Gastroesophageal sphincter (tissue), 4 donors: Measurements from ENCODE around the gene KCTD16. TPM values are rescaled to one million over a fixed set of nuclear protein-coding genes. Genes with fewer than 3 reads are reported as not detected.

Experiments used
- ATAC-seq: fragments of 150-250 bp; one replicate; pipeline ENCODE4 v1.9.1; 2016; ENCODE audit warnings: mild to moderate bottlenecking, moderate library complexity
- H3K27ac ChIP-seq, 4 donors: fragments of 200-600 bp; sonication (generic) in 3 of 4; 1 replicate in 3 of 4; 2 replicates in 1 of 4; pipeline ENCODE4 v1.5.1; 2016 to 2019
- H3K27me3 ChIP-seq: fragments of 200-600 bp; sonication (generic); one replicate; pipeline ENCODE4 v1.5.1; 2019
- H3K36me3 ChIP-seq, 2 donors: fragments of 200-600 bp; sonication (generic); one replicate each; pipeline ENCODE4 v1.5.1; 2019; ENCODE audit warnings: control low read depth in 1 of 2
- H3K4me1 ChIP-seq, 3 donors: fragments of 200-600 bp; sonication (generic); 1 replicate in 2 of 3; 2 replicates in 1 of 3; pipeline ENCODE4 v1.5.1; 2016 to 2019; ENCODE audit warnings: control low read depth in 2 of 3
- H3K4me3 ChIP-seq, 2 donors: fragments of 200-600 bp; sonication (generic); one replicate each; pipeline ENCODE4 v1.5.1; 2019; ENCODE audit warnings: mild to moderate bottlenecking in 1 of 2, moderate library complexity in 1 of 2
- H3K9me3 ChIP-seq, 3 donors: fragments of 200-600 bp; sonication (generic); one replicate each; pipeline ENCODE4 v1.5.1; 2017 to 2019; ENCODE audit warnings: control low read depth in 2 of 3
- EP300 ChIP-seq: sonication (generic); formaldehyde crosslinking; IDR thresholded peaks from one replicate; pipeline ENCODE4 v1.6.1; 2017; ENCODE audit warnings: antibody characterized with exemption, mild to moderate bottlenecking
- POLR2A ChIP-seq, 2 donors: fragments of 450-650 bp; IDR thresholded peaks; one replicate each; pipeline ENCODE4 v1.6.1; 2017; ENCODE audit warnings: antibody characterized with exemption in 2 of 2, mild to moderate bottlenecking in 2 of 2, moderate library complexity in 1 of 2
- POLR2AphosphoS5 ChIP-seq: sonication (generic); formaldehyde crosslinking; IDR thresholded peaks from one replicate; pipeline ENCODE4 v1.6.1; 2017; ENCODE audit warnings: antibody characterized with exemption
- WGBS, 2 donors: methylation state at CpG; one replicate each; pipeline ENCODE4 v1.1.5; 2018; ENCODE audit warnings: low coverage in 1 of 2; 5-methylcytosine and 5-hydroxymethylcytosine counted together
- total RNA-seq, 4 donors: library from RNA; depleted of rRNA; stranded (reverse); fragments of >200 nt; gene quantifications; one replicate each; pipeline ENCODE4 v1.1.0, GENCODE V29; 2016
- TF ChIP-seq, protein P1 (sequence below), 4 experiments: fragments of 200-600 bp in 2 of 4; fragments of 450-650 bp in 2 of 4; sonication (generic) in 1 of 4; IDR thresholded peaks; one replicate each; pipeline ENCODE4 v1.5.1; 2017 to 2019; ENCODE audit warnings: antibody characterized with exemption in 4 of 4, mild to moderate bottlenecking in 2 of 4, moderate library complexity in 2 of 4

KCTD16 gene
- total RNA-seq, 4 donors from 2014 or later: 0.05 to 0.13 (median 0.12) TPM; not detected in 1

DNA sequence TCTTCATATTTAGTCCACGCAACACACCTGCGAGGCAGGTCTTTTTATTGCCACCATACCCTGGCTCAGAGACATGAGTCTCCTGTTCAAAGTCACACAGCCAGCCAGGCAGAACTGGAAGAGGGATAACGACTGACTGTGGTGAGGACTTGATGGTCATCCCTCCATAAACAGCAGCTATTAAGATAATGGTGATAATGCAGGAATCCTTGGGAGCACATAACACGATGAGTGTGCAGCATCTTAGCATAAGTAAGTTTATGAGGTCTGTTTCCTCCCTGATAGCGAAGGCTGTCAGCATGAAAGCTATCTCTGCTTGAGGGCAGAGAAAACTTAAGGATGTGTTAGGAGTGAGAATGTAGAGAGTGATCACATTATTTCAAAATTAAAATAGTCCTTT, 30.9 kb downstream of the KCTD16 start:
- Histone ChIP-seq H3K27ac (no peak overlapping the region), H3K9me3 (no peaks in the 10 kb centered on the region), H3K4me1 (peaks cover 0 to 17% (median 0%) of the 10 kb centered on the region in 3 donors), H3K27me3 (peaks cover 50% of the 10 kb centered on the region), H3K4me3 (no peak overlapping the region), H3K36me3 (no peaks in the 10 kb centered on the region)
- TF ChIP-seq POLR2A (IDR thresholded peaks at IDR 0.05): no peak
- 53 to 59% methylated on average over 5 of the region's 5 CpGs for WGBS, 2 donors
- no peak for ATAC-seq

DNA sequence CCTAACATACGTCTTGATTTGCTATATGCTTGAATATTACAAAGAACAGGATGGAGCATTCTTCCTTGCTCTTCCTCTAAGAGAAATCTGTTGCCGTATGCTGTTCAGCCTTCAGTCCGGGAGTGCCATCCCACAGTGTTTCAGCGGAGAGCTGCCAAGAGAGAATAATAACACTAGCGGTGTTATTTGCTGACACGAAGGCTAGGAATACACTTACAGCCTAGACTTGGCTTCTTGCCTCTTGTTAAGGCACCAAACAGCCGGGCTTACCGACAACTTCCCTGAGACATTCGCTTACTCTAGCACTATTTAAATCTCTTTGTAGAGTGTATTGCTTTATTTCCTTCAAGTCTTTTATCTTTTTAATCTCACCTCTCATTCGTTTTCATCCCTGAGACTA, 31.4 kb downstream of the KCTD16 start:
- H3K36me3 ChIP-seq: no peaks in the 10 kb centered on the region
- H3K27me3 ChIP-seq: peaks cover 50% of the 10 kb centered on the region
- TF ChIP-seq POLR2AphosphoS5 (no peak), POLR2A (IDR thresholded peaks at IDR 0.05) (no peak), EP300 (no peak)
- TF ChIP-seq, protein P1, sequence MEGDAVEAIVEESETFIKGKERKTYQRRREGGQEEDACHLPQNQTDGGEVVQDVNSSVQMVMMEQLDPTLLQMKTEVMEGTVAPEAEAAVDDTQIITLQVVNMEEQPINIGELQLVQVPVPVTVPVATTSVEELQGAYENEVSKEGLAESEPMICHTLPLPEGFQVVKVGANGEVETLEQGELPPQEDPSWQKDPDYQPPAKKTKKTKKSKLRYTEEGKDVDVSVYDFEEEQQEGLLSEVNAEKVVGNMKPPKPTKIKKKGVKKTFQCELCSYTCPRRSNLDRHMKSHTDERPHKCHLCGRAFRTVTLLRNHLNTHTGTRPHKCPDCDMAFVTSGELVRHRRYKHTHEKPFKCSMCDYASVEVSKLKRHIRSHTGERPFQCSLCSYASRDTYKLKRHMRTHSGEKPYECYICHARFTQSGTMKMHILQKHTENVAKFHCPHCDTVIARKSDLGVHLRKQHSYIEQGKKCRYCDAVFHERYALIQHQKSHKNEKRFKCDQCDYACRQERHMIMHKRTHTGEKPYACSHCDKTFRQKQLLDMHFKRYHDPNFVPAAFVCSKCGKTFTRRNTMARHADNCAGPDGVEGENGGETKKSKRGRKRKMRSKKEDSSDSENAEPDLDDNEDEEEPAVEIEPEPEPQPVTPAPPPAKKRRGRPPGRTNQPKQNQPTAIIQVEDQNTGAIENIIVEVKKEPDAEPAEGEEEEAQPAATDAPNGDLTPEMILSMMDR (IDR thresholded peaks at IDR 0.05): no peak
- no peak for ATAC-seq
- peaks cover 0 to 17% (median 0%) of the 10 kb centered on the region in 3 donors for H3K4me1 ChIP-seq
- 6 to 25% methylated on average over 5 to 10 of the region's 10 CpGs for WGBS, 2 donors
- H3K4me3 ChIP-seq: no peak overlapping the region
- no peak overlapping the region for H3K27ac ChIP-seq
- no peaks in the 10 kb centered on the region for H3K9me3 ChIP-seq

DNA sequence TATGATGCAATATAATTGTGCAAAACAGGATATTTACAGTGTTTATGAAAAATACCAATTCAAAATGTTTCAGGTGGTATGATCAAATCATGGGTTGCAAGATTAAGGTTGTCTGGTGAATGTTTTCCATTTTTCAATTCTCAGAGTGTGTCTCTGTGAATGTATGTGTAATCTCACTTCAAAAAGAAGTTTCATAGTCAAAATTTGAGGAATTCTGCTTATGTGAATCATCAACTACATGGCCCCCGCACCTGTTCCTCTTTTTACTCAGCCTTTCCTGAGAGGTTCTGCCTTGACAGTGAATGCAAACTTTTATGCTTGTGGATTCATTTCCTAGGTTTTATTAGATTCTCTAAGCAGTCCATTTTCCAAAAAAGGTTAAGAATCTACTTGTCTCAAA, 32.1 kb downstream of the KCTD16 start:
- TF ChIP-seq, protein P1 (IDR thresholded peaks at IDR 0.05): no peak
- TF ChIP-seq POLR2A (IDR thresholded peaks at IDR 0.05): no peak
- TF ChIP-seq POLR2AphosphoS5: no peak
- TF ChIP-seq EP300: no peak
- Histone ChIP-seq H3K9me3 (no peaks in the 10 kb centered on the region), H3K27me3 (peaks cover 56% of the 10 kb centered on the region), H3K36me3 (no peaks in the 10 kb centered on the region), H3K27ac (no peak overlapping the region), H3K4me1 (peaks cover 0 to 17% (median 0%) of the 10 kb centered on the region in 3 donors), H3K4me3 (no peak overlapping the region)
- WGBS, 2 donors: 56 to 91% methylated on average over 1 of the region's 1 CpG
- no peak for ATAC-seq

DNA sequence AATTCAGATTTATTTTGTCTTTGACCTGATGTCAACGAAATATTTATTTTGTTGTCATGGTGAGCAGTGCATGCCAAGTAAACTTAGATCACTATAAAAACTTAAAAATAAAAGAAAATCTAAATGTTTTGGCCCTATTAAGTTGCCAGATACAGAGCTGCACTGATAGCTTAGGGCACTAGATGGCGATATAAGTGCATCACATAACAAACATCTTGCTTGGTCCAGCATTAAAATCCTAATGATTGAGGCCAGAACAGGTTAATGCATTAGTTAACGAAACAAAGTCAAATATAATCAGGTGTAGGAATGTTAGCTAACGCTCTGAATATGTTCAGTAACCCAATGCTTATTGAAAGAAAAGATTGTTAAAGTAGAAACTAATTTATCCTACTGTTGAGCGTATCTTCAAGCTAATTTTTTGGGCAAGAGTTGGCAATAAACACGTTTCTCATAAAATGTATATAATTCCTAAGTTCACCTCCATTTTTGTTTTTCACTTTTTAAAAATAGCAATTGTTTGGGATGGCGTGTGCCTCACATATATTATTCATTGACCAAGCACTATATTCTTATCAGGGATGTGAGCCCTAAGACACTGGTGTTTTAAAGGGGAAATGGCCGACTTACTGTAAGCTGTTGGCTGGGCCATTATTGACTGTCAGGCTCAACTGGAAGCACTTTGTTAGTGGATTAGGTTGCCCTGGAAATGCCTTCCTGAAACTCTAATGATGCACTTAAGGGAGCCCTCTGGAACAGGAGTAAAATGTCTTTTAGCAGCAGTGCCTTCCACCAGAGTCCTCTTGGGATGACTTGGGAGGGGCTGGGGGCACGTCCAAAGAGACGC, 33.3 kb downstream of the KCTD16 start:
- no peaks in the 10 kb centered on the region for H3K9me3 ChIP-seq
- no peak for ATAC-seq
- H3K4me1 ChIP-seq: peaks cover 0 to 17% (median 0%) of the 10 kb centered on the region in 3 donors
- WGBS, 2 donors: 31 to 35% methylated on average over 10 of the region's 10 CpGs
- no peak overlapping the region for H3K4me3 ChIP-seq
- no peak overlapping the region for H3K27ac ChIP-seq
- no peak for TF ChIP-seq POLR2AphosphoS5
- TF ChIP-seq, protein P1 (IDR thresholded peaks at IDR 0.05): peak; percentile 75 to 84 (median 76)
- H3K36me3 ChIP-seq: no peaks in the 10 kb centered on the region
- H3K27me3 ChIP-seq: peaks cover 65% of the 10 kb centered on the region

DNA sequence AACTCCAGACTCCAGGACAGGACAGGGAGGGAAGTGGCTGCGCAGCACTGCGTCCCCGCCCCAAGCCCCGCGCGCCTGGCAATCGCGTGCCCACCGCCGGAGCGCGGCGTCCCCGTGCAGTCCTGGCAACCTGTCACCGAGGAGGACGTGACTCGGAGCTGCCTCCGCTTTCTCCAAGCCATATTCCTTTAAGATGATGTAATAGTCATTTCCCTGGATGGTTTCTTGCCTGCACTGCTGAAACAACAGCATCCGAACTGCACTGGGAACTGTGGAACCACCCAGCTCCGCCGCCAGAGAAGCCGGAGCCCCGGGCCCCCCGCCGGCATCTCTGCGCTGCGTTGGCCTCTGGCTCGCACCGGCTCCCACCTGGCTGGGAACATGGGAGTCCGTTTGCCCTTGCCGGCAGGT, 34.5 kb downstream of the KCTD16 start:
- Histone ChIP-seq H3K27ac (no peak overlapping the region), H3K4me1 (peaks cover 0 to 17% (median 0%) of the 10 kb centered on the region in 3 donors), H3K9me3 (no peaks in the 10 kb centered on the region), H3K36me3 (no peaks in the 10 kb centered on the region), H3K4me3 (peak overlapping the region in 1 of 2 donors; percentile 31), H3K27me3 (peaks cover 68% of the 10 kb centered on the region)
- TF ChIP-seq POLR2A (IDR thresholded peaks at IDR 0.05): no peak
- TF ChIP-seq EP300: no peak
- no peak for TF ChIP-seq POLR2AphosphoS5
- TF ChIP-seq, protein P1 (IDR thresholded peaks at IDR 0.05): no peak
- ATAC-seq: peak; percentile 36
- WGBS, 2 donors: 0 to 10% methylated on average over 2 to 5 of the region's 31 CpGs
